ENCODE measurements around the gene LHCGR.
"Not testable (repeated sequence)": the region's sequence is repeated elsewhere in the genome, so short reads cannot be mapped to it uniquely, and the experiment has no call there.

Gene LHCGR

DNA sequence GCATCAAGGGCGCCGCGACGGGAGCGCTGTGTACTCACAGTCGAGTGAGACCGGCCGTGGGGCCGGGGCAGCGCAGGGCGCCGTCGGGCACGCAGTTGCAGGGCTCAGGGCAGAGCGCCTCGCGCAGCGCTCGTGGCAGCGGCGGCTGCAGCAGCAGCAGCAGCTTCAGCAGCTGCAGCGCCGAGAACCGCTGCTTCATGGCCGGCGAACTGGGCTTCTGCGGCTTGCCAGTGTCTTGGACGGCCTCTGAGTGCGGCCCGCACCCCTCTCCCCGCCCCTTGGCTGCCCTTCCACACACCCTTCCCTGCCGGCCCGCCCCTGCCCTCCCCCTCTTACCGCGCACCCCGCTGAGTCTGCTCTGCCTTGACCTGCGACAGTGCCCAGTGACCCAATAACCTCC, at the start of gene LHCGR:
Gene LHCGR, minus strand, starts transcription at position 252 of the 400 bp plus-strand sequence. Its CDS starts 53 bp downstream, at position 199.
- no peak for DNase-seq

DNA sequence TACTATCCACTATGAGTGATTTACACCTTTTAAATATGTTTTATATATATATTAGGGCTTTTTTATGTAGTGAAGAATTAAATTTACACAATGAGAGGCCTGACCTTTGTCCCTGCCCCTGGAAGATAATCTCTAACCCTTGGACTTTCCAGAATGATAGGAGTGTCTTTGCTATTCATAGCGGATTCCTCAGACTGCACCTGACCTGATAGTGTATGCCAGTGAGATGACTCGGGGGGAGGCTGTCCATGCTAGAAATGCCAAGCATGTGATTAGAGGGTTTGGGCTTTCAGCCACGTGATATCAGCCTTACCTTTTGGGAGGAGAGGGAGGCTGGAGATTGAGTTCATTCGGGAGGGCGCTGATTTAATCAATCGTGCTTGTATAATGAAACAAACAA, 44.1 kb upstream of the LHCGR start:
- DNase-seq = no peak

DNA sequence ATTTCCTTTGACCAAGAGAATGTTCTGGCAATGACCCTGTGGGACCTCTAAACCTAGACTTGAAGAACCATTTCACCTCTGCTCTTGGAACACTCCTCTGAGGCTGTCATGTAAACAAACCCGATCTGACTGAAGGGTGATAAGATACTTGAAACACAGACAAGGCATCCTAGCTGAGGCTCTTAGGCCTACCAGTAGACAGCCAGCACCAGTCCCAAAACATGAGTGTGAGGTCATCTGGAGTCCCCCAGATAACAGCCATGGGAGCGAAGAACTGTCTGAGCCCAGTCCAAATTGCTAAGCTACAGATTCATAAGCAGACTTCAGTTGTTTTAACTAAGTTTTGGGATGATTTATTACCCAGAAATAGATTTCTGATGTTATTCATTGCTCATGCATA, 39.5 kb upstream of the LHCGR start:
- no peak for DNase-seq

DNA sequence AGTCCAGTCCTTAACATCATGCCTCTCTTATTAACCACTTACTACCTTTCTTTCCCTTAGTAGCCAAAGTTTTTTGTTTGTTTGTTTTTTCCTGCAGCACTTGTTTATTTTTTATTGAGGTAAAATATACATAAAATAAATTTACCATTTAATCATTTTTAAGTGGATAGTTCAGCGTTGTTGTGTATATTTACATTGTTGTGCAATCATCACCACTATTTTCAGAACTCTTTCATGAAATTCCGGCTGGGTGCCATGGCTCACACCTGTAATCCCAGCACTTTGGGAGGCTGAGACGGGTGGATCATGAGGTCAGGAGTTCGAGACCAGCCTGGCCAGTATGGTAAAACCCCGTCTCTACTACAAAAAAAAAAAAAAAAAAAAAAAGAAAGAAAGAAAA, 38.1 kb upstream of the LHCGR start:
- DNase-seq = no peak

DNA sequence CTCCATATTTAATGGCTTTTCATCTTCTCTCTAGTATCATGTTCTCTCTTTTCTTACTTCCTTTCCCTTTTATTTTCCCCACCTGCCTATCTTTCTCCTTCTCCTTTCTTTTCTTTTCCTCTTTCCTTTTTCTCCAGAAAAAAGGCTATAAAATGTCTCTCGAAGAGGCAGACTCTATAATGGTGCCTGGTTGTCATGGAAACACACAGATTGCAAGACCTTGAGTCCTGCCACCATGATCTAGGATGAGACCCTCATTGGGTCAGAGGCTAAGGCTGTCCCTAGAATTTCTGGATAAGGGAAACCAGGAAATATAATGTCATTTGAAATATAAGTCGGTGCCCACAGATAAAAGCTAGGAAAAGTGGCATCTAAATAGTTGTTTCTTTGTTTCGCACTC, 36.5 kb upstream of the LHCGR start:
- DNase-seq = no peak

DNA sequence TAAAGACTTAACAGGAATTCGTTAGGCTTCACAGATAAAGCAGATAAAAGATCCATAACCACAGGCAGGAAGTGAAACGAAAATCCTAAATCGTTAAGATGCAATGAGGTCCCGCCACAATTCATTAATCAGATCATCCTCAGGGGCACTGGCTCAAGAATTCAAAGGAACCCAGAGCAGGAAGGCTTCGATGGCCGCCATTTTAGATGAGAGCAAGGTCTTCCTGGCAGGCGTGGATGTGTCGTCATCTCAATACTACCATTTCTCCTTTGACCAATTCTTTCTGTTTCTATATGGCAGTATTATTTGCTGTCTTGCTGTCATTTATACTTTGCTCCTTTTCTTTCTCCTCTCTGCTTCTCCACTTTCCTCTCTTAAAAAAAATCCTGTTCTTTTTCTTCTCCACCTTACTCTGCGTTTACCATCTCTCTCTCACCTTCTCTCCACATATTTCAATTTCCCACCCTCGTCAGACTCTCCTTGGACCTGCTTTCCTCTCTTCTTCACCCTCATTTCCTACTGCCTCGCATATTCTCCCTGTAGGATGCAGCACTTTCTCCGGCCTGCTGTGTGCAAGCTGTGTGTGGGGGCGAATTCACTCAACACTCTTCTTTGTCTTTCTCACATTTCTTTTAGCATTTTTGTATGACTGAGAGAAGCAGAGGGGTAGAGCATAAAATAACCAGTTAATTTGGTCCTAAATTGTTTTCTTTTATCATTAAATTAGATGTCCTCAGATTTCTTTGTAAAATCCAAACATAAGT, 35.1 kb upstream of the LHCGR start:
- no peak for DNase-seq

DNA sequence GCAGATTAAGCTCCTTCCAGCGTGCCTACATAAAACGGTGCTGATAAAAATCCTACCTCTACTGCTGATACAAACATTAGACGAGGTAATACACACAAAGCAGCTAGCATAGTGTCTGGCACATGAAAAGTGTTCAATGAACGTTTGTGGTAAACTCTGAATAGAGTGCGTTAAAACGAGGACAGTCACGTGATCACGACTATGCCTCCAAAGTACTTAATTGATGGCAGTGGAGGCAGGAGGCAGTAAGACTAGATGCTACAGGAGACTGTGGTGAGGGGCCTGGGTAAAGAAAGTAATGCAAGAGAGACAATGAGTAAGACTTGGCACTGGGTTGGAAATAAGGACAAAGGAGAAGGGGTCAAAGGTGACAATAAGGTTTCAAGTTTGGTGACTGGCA, 32.1 kb upstream of the LHCGR start:
- DNase-seq = no peak

DNA sequence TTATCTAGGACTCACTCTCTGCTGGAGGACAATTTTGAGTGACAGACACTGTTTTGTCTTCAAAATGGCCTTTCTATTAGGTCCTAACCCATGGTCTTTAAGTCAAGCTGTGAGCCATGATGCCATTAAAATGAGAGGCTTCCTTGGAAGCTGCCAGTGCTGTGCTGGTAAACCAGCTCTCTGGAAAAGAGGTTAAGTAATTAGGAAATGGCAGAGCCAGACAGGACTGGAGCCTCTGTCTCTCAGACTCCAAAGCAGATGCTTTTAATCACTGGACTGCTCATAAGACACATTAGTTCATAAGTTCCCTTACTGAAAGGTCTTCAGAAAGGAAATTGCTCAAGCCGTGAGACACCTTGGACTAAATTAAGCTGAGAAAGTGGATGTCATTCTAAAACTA, 25.8 kb upstream of the LHCGR start:
- no peak for DNase-seq

DNA sequence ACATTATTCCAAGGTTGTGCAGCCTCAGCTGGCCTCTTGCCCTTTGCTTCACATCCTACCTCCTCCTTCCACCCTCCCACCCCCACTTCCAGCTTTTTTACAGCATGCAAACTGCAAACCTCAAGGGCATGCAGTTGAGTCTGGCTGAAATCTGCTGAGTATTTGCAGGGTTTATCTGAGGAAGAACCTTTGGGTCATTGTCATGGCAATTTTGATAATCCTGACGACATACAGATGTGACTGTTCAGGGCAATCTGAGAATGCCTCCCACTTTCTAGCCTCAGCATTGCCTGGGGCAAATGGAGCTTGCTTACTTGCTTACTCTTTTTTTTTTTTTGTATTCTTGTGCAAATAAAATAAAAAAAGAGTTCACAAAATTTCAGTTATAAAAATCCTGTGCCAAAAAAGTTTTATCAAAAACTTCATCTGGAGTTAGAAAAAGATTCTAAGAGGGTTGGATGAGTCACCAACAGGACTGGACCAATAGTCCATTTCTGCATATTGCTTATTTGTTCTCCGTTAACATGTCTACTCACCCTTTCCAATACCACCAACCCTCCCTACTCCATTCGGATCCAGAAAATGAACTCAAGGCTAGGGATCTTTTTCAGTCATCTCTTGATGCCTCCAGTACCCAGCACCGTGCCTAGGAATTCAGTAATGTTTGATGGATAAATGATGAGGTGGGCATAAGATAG, 23.6 kb upstream of the LHCGR start:
- no peak for DNase-seq

DNA sequence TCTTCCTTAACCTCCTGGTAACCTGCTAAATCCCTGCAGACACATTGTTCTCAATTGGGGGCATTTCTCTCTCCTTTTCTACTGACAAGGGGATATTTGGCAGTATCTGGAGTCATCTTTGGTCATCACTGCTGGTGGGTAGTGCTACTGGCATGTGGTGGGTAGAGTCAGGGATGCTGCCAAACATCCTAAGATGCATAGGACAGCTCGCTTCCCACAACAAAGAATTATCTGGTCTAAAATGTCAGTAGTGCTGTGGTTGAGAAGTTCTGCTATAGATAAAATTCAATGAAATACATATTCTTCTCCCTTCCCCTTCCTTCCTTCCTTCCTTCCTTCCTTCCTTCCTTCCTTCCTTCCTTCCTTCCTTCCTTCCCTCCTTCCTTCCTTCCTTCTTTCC, 18.7 kb upstream of the LHCGR start:
- no peak for DNase-seq

DNA sequence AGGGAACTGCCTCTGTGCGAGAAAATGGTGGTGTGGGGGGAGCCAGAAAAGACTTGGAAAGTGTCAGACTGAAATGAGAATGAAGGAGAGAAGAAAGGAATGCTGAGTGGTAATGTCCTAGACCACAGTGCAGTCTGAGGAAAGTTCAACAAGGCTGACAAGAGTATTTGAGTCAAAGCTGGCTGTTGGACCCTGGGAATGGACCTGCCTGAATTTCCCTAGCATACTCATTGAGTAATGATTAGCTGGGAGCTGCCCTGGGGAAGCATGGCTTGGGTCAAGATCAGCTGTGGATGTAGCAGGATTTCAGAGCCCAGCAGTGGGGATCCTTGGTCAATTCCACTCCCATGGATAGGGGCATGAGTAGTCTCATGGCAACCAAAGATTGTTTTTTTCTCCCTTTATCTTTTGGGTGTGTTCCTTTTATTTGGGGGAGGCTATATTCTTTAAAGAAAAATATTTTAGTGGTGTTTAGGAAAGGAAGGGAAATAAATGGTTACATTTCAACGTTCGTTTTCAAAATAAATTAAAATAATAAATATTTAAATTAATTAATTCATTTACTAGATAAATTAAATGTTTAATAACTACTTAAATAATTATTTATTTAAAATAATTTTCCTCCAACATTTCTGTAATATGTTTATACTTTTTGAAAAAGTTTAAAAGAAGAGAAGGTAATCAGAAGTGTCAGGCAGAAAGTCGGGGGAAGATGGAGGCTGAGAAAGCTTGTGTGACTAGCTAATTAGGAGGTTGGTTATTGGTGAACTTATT, 15.9 kb upstream of the LHCGR start:
- no peak for DNase-seq

DNA sequence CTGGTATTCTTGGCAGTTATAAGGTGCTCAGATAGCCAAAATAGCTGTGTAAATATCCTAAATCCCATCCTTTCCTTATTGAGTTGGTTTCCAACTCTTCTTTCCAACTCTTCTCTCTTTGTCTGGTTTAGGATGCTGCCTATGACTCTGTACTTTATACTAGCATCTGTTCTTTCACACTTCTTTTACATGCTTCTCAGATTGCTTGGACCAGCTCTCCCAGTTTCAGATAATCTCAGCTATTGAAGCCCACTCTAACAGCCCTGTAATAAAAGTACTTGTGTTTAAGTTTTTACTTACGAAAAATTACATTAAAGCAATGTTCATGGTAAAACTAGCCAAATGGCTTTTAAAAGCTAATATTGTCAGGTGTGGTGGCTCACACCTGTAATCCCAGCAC, 14.7 kb upstream of the LHCGR start:
- DNase-seq = no peak

DNA sequence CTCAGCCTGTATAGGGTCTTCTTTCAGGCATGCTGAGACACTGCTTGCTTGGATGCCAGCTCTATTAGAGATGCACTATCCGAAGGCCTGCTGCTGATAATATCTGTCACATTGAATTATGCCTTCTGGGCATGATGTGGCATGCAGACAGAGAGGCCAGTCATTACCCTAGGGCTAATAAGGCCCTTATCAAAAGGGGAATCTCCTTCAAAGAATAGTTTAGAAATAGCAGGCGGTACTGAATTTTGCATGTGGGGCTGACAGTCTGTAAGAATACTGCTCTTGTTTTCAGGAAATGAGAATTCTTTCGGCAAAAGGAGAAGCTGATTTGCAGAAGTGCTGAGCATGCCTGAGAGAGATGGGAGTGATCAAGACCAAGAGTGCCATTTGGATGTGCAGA, 13.1 kb upstream of the LHCGR start:
- no peak for DNase-seq

DNA sequence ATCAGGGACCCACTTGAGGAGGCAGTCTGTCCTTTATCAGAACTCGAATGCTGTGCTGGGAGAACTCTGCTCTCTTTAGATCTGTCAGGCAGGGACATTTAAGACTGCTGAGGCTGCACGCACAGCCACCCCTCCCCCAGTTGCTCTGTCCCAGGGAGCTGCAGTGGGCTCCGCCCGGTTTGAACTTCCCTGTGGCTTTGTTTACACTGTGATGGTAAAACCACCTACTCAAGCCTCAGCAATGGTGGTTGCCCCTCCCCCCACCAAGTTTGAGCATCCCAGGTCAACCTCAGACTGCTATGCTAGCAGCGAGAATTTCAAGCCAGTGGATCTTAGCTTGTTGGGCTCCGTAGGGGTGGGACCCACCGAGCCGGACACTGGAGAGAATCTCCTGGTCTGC, 11.8 kb upstream of the LHCGR start:
- no peak for DNase-seq

DNA sequence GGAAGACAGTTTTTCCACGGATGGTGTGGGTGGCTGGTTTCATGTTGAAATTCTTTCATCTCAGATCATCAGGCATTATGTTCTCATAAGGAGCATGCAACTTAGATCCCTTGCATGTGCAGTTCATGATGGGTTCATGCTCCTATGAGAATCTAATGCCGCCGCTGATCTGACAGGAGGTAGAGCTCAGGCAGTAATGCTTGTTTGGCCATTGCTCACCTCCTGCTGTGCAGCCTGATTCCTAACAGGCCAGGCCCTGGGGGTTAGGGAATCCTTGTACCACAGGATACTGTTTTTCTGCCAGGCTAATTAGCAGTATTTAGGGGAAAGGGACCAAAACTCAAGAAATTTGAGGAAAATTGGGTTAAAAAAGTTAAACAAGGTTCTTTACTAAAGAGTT, 5.3 kb upstream of the LHCGR start:
- no peak for DNase-seq

DNA sequence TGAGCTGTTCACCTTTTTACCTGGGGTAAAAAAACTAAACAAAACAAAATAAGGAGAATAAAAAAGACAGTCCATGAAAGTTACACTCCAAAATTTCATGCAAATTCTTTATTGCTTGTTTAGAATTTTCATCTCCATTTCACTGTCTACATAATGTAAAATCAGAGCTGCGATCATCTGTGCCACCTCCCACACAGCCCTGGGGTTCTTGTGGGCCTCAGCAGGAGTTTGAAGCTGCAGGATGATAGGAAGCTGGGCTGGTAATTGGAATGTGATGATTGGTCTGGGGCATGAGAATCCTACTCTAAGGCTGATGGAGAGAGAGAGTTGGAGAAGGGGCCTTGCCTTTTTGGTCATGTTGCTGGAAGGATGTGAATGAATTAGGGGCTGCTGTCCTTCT, 4.2 kb upstream of the LHCGR start:
- no peak for DNase-seq

DNA sequence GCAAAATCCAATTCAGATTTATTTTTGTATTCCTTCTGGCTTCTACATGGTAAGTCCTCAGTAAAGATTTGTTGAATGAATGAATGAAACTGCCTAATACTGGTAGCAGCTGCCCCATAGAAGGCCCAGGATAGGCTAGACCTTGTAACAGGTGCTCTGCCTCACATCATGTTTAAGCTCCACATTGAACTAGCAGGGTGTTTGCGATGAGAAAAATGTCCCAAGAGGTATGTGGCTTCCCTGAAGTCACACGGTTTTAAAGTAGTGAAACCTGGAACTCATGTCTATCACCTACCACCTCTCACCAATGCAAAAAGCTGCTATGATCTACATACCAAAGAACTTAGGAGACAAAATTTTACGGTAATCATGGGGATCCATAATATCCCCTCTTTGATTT, 765 bp upstream of the LHCGR start:
- no peak for DNase-seq

DNA sequence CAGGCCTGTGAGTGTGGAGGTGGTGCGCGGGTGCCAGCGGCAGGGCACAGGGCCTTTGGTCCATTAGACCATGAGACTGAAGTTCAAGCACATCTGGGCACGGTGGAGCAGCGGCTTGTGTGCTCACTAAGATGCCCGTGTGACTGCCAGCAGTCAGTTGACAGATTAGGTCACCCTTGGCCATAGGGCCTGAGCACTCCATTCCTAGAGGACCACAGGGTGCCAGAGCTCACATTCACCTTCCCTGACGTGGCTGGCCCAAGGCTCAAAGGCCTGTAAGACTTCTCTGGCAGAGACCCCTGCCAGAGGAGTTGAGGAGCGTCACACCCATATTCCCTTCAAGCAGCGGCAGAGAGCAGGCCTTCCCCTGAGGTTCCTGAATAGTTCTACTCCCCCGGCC, 650 bp downstream of the LHCGR start:
- DNase-seq = no peak

DNA sequence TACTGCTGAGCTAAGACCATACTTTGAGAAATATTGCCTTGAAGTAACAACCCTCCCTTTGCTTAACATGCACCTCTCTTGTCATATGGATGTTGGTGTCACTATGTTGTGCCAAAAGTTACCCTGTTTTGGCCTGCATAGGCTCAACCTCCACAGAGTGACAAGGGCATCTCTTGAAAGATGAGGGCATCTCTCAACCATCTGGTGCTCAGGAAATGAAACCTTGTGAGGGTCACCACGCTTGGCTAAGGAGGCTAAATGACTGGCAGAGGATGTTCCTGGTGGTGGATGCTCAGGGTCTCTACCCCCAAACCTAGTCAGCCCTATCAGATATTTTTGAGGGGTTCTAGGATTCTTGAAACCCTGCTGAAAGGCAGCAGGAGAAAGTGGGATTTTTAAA, 2.3 kb downstream of the LHCGR start:
- DNase-seq = no peak

DNA sequence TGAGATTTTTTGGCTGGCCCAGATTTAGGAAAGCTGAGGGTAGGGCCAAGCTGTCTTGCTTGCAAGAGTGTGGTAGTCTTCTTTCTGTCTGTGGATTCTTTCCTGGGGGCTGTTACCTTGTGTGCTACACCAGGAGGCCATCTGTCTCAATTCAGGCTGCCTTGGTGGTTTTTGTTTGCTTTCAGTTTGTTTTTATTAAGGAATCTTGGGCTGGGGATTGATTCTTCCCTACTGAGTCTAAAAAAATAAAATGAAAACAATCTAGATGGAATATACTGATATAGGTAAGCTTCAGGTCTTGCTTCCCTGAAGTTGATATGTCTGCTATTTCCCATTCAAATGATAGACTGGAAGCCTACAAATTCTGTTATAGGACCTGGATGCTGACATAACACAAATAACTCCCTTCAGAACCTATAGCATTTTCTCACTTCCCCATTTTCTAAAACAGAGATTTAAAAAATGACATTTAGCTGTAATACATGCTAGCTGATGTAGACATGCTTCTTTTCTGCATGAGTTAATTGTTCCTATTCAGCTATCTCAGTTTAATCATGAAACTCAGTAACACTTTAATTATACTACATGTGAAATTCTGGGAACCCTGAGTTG, 5.3 kb downstream of the LHCGR start:
- DNase-seq = no peak

DNA sequence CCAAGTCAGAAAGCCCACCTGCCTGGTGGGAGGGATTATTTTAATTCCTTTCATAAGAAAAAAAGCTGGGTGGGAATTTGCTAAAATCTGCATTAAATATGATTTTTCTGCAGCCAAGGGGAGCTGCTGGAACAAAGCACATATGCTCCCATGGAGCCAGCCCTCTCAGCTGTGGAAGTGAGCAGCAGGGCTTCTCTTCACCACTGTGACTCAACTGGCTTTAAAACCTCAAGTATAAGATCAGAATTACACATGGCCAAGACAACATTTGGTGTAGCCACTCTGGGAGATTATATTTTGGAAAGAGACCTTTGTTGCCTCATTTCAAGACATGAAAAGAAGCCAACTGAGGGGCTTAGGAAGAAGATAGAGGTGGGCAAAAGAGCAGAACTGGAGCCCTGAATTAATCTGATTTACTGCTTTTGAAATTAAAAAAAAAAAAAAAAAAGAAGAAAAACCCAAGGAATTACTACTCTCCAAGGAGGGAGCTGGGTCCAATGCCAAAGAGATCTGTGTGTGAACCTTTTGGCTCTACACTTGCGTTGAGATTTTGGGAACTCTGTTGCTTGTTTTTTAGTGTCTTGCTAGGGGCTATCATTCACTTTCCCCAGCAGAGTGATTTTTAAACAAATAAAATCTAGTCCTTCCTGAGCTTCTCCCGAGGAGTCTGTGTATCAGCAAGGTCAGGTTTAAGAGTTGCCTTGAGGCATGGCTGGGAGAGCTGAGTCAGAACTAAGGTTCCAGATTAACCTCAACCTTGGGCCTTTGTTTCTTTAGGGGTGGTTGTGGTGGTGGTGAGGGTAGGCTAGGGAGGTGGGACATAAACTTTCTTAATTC, 6.0 kb downstream of the LHCGR start:
- DNase-seq = no peak

DNA sequence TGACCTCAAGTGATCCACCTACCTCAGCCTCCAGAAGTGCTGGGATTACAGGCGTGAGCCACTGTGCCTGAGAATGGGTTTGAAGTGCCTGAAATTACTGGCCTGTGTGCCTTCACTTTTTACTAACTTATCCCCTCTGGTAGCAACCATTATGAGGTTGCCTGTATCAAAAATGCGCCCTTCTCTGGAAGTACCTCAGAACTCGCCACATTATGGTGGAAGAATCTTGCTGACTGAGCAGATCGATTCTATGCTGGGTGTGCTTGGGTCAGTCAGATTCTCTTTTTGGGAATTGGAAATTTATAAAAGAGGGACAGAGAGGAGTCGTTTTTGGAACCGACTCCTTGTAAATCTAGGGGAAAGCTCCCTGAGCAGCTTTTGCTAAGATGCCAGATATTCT, 8.2 kb downstream of the LHCGR start:
- no peak for DNase-seq

DNA sequence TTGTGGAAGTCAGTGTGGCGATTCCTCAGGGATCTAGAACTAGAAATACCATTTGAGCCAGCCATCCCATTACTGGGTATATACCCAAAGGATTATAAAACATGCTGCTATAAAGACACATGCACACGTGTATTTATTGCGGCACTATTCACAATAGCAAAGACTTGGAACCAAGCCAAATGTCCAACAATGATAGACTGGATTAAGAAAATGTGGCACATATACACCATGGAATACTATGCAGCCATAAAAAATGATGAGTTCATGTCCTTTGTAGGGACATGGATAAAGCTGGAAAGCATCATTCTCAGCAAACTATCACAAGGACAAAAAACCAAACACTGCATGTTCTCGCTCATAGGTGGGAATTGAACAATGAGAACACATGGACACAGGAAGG, 16.3 kb downstream of the LHCGR start:
- not testable (repeated sequence) for DNase-seq

All from CD4-positive, alpha-beta T cell treated with Interferon alpha-2 for 1 hour (primary cell).